Right hindlimb (tissue), 1 donor: Measurements from ENCODE around the gene FMR1.
A peak's percentile ranks its signal among the peaks of the same experiment; 100 is the strongest.

Experiments
- DNase-seq: peaks from one replicate; pipeline ENCODE4 v3.0.0-alpha.2; 2018

FMR1 gene

DNA sequence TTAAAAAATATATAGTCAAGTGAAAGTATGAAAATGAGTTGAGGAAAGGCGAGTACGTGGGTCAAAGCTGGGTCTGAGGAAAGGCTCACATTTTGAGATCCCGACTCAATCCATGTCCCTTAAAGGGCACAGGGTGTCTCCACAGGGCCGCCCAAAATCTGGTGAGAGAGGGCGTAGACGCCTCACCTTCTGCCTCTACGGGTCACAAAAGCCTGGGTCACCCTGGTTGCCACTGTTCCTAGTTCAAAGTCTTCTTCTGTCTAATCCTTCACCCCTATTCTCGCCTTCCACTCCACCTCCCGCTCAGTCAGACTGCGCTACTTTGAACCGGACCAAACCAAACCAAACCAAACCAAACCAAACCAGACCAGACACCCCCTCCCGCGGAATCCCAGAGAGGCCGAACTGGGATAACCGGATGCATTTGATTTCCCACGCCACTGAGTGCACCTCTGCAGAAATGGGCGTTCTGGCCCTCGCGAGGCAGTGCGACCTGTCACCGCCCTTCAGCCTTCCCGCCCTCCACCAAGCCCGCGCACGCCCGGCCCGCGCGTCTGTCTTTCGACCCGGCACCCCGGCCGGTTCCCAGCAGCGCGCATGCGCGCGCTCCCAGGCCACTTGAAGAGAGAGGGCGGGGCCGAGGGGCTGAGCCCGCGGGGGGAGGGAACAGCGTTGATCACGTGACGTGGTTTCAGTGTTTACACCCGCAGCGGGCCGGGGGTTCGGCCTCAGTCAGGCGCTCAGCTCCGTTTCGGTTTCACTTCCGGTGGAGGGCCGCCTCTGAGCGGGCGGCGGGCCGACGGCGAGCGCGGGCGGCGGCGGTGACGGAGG, at the start of gene FMR1:
TSS of gene FMR1 (plus strand) at position 728 of the 831 bp plus-strand sequence. CDS start 261 bp downstream, outside the sequence.
- peak; percentile 94 for DNase-seq

DNA sequence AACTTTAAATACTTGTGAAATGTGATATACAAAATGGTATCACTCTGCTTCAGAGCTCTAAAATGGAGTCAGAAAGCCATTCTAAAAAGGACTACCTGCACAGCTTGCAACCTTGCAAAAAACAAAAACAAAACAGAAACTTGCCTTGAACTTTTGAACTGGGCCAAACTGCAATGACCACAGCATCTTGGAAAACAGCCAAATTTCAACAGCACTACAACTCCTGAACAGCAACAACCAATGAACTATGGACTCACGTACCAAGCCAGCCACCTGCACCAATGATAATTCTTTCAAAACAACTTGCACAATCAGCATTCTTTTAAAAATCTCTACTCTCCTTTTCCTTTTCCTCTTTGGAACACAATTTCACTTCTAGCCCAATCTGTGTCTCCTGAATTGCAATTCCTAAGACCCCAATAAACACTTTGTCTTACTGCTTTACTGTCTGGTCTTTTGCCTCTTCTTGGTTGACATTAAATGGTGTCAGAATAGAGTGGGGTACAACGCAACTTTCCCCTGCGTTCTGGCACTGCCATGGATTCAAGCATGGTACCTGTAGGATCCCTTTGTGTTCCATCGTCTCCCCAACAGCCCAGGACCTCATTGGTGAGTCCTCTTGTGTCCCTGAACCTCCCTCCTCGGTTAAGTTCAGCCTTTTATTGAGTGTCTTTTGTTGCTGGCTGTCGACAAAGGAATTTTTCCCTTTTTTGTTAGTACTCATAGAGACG, 35.7 kb upstream of the FMR1 start:
- no peak for DNase-seq

DNA sequence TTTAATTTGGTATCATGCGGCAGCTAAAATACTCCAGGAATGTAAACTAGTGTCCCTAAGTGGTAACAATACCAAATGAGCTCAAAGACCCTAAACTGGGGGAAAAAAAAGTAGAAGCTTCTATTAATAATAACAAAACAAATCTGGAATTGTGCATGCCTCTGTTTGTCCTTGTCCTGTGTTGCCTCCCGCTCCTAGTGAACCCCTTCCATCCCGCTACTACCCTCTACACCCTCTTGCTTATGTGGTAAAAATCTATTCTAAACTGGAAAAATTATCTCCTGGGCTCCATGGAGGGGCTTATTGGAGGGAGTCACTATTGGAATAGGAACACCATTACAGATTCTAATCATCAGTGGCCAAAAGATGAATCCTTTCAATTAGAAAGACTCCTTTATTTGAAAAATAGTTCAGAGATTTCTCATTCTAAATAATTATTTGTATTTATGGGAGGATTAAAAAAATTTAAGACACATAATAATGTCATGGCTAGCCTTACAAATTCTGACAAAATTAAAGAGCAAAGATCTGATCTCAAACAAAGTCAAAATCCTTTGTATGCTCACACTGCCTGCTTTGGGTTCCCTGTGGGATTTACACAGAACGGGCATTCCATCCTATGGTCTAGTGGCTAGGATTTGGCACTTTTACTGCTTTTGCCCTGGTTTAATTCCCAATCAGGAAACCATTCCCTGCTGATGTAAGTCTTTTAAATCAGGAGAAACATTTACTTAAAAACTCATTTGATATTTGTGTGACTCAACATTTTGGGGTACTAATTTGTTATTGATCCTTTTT, 34.7 kb upstream of the FMR1 start:
- no peak for DNase-seq

DNA sequence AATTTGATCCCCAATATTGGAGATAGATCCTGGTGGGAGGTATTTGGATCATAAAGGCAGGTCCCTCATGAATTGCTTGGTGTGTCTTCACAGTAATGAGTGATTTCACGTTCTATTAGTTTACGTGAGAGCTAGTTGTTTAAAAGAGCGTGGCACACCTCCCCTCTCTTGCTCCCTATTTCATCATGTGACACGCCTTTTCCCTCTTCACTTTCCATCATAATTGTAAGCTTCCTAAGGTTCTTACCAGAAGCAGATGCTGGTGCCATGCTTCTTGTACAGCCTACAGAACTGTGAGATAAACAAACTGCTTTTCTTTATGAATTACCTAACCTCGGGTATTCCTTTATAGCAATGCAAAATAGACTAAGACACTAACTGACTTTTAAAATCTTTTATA, 34.0 kb upstream of the FMR1 start:
- DNase-seq: no peak

DNA sequence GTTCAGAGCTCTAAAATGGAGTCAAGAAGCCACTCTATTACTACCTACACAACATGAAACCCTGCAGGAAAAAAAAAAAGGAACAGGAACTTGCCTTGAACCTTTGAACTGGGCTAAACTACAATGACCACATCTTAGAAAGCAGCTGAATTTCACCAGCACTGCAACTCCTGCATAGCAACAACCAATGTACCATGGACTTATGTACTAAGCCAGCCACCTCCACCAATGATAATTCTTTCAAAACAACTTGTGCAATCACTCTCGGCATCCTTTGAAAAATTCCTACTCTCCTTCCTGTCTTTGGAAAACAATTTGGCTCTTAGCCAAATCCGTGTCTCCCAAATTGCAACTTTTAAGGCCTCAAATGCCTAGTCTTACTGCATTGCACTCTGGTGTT, 26.8 kb upstream of the FMR1 start:
- no peak for DNase-seq

DNA sequence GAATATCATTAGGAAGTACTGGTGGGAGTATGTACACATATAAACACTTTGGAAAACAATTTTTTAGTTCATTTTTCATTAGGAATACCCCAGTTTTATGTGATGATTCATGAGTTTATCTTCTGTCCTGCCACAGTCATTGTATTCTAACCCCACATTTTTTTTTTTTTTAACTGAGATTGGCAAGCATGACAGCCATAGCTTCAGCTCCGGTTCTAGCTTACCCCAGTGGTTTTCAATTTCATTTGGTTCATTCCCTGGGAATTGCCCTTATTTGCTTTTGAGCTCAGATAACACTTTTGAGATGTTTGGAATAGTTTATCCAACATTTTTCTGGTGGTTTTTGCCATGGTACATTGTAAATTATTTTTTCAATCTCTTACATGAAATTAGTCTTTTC, 21.0 kb upstream of the FMR1 start:
- no peak for DNase-seq

DNA sequence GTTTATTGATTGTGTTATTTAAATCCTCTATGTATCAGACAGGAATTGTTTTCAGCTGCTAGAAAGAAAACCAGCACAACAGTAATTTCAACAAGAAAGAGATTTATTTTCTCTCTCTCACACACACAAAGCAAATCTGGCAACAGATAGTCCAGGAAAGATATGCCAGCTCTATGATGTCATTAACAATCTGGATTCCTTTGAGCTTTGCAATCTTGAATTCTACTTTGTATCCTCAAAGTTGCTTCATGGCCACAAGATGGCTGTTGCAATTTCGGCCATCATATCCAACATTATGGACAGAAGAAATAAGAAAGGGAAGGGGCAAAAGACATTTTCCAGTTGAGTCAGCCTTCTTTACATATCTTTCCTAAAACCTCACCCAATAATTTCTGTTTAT, 19.8 kb upstream of the FMR1 start:
- DNase-seq: no peak

DNA sequence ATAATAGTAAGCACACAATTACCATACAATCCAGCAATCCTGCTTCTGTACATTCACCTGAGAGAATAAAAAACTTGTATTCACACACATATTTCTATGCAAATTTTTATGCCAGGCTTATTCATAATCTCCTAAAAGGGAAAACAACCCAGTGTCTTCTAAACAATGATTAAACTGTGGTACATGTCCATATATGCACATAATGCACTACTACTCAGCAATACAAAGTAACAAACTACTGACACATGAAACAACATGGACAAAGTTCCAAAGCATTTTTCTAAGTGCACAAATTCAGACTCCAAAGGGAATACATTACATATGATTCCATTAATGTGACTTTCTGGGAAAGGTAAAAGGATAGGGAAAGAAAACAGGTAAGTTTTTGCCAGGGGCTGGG, 18.0 kb upstream of the FMR1 start:
- no peak for DNase-seq

DNA sequence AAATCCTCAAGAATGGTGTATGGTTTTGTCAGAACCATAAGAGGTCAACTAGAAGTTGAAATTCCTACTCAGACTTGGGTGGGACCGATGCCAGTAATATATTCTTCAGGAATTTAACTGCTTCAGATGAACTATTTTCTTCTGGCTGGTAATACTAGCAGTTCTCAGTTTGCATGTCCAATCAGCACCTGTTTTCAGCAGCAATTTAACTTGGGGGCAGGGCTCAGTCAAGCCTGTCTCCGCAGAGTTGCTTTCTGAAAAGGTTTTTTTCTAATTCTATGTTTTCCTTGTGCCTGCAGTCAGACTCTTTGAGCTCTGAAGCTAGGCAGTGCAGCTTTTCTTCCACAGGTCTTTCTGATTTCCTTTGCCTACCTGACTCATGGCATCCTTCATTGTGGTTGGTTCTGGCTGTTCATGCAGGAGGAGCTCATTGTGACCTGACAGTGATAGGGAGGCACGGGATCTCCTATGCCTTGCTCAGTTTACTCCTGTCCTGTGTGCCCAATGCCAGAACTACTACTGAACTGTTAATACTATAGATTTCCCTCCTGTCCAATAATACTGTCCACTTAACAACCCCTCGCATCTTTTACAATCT, 17.3 kb upstream of the FMR1 start:
- peak; percentile 62 for DNase-seq

DNA sequence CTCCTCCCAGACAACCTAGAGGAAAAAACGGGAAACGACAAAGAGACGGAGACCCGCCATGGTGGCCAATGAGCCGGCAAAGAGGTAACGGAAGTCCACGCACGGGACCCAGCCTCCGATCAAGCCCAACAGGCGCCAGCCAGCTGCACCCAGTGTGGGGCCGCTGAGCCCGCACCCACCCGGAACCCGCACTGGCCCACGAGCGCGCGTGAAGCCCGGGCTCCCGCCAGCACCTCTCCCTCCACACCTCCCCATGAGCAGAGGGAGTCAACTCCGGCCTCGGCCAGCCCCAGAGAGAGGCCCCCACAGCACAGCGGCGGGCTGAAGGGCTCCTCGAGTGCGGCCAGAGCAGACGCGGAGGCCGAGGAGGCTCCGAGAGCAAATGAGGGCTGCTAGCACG, 14.6 kb upstream of the FMR1 start:
- DNase-seq: no peak

DNA sequence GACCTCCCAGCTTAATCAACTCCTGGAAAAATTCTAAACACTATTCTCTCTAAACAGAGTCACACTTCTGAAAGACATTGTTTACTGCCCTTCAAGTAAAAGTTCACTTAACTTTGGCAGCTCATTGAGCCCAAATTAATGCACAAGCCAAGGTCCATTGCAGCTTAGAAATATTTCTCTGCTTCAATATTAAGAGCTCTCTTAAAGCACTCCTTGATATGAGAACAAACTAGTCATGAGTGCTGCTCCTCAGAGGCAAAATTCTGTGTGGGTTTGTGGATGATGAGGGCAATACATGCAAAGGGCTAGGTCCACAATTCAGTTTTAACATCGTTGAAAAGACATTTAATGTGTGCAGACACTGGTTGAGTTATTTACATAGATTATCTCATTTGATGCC, 12.8 kb upstream of the FMR1 start:
- no peak for DNase-seq

DNA sequence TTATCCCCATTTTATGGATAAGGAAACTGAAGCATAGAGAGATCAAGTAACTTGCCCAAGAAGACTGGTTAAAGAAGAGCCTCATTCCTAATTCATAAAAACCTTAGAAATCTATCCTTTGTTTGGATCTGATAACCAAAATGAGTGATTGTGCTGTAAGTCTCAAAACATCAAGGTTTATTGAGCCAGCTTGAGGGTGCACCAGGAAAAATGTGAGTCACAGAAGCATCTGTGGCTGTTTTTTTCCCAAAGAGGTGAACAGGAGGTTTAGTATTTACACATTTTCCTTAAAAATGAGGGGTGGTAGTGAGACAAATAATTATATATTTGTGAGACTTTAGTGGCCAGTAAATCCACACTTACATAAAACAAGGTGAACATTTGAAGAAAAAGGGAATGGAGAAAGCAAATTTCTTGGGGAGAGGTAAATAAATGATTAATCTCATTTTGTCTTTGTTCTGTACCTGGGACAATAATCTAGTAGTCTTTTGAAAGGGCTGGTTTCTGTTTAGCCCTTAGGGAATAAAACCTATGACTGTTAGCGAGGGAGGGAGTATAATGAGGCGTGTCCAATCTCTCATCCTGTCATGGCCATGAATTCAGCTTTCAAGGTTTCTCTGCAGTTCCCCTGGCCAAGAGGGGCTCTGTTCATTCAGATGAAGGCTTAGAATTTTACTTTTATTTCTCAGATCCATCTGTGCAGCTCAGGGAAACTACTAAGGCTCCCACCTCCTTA, 12.2 kb upstream of the FMR1 start:
- DNase-seq: no peak

DNA sequence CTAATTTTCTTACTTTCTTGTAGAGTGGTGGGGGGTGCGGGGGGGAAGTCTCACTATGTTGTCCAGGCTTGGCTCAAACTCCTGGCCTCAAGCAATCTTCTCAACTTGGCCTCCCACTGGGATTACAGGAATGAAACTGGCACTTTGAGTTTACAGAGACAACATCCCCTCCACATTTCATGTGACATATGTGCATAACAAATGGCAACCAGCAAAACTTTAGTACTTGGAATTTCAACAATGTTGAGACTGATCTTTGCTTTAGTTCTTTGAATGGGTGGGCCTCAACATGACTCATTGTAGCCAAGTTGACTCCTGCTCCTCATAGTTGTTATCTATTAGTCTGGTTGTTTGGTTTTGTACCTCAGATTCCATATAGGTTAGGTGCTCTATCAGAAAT, 11.4 kb upstream of the FMR1 start:
- no peak for DNase-seq

DNA sequence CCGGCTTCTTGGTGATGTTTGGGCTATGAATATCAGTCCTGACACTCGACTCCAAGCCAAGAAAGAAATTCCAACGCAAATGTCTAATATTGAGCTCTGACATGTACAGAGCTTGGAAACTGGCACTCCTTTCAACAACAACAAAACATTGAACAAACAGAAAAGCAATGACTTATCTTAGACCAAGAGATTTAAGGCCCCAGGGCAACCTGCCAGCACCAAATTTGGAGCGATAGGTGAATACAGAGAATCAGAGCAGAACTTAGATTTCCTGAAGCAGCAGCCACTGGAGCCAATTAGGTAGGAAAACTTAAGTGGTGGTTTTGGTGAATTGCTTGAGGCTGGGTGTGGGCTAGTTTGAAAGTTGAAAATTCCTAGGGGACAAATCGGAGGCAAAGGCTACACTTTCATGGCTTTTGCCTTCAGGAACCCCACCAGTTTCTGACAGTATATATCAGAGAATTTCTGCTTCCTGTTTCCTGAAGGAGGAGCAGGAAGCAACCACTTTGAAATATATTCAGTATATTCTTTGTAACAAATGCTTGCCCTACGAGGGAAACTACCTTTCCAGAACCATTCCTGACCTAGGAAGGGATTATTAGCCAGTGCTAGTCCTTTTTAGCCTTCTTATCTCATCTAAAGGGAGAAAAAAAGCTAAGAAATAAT, 10.1 kb upstream of the FMR1 start:
- no peak for DNase-seq

DNA sequence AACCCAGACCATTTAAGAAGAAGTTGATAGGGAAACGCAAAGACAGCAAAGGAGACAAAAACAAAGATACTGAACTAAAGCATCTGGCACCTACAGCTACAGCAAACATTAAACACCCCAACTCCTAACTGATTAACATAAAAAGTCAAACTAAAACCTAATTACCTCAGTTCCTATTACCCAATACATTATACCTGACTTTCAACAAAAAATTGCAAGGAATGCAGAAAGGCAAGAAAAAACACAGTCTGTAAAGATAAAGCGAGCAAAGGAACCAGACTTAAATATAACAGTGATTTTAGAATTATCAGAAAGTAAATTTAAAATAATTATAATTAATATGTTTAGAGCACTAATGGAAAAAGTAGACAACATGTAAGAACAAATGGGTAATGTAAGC, 9.4 kb upstream of the FMR1 start:
- no peak for DNase-seq

DNA sequence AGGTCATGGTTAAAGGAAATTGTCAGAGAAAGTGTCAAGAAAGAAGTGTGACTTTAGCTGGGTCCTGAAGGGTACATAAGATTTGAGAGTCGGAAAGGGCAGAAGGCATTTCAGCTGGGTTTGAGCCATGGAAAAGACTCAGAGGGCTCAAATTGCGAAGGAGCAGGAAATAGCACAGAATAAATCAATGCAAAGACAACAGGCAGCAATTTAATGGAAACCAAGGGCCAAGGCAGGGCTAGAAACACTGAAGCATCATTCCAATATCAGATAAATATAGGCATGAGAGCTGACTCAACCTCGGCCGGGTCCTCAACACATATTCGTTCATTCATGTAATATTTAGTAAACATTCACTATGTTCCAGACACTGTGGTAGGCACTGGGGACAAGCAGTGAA, 3.6 kb upstream of the FMR1 start:
- DNase-seq: no peak

DNA sequence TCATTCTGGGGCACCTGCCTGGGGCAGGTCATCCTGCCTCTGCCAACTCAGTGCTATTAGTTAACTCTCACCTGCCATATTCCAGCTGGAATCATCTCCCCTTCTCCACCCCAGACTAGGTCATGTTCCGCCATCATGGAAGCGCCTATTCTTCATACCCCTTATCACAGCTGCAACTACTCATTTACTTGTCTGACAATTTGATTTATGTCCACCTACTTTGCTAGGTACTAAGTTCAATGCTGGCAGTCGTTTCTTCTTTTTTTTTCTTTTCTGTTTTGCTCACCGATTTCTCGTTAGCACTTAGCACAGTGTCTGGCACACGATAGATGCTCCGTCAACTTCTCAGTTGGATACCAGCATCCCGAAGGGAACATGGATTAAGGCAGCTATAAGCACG, 1.1 kb upstream of the FMR1 start:
- no peak for DNase-seq

DNA sequence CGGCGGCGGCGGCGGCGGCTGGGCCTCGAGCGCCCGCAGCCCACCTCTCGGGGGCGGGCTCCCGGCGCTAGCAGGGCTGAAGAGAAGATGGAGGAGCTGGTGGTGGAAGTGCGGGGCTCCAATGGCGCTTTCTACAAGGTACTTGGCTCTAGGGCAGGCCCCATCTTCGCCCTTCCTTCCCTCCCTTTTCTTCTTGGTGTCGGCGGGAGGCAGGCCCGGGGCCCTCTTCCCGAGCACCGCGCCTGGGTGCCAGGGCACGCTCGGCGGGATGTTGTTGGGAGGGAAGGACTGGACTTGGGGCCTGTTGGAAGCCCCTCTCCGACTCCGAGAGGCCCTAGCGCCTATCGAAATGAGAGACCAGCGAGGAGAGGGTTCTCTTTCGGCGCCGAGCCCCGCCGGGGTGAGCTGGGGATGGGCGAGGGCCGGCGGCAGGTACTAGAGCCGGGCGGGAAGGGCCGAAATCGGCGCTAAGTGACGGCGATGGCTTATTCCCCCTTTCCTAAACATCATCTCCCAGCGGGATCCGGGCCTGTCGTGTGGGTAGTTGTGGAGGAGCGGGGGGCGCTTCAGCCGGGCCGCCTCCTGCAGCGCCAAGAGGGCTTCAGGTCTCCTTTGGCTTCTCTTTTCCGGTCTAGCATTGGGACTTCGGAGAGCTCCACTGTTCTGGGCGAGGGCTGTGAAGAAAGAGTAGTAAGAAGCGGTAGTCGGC, 528 bp downstream of the FMR1 start:
- peak; percentile 65 for DNase-seq

DNA sequence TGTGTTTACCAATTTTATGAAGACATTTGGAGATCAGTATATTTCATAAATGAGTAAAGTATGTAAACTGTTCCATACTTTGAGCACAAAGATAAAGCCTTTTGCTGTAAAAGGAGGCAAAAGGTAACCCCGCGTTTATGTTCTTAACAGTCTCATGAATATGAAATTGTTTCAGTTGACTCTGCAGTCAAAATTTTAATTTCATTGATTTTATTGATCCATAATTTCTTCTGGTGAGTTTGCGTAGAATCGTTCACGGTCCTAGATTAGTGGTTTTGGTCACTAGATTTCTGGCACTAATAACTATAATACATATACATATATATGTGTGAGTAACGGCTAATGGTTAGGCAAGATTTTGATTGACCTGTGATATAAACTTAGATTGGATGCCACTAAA, 1.9 kb downstream of the FMR1 start:
- DNase-seq: no peak

DNA sequence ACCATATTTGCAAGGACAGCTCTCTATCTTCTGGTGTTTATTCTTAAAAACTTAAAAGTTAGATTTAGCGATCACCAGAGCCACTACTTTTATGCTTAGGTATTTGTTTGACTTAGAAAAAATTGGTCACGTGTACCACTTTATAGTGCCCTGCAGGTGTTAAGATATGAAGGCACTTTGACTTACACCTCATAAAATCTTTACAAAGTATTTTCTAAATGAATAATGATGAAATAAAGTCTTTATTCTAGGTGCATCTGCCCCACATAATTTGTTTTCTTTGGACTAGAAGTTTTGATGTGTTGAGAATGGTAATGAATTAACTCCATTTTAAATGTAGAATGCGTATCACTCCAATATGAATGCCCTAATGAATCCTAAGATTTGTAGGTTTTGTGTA, 2.9 kb downstream of the FMR1 start:
- no peak for DNase-seq

DNA sequence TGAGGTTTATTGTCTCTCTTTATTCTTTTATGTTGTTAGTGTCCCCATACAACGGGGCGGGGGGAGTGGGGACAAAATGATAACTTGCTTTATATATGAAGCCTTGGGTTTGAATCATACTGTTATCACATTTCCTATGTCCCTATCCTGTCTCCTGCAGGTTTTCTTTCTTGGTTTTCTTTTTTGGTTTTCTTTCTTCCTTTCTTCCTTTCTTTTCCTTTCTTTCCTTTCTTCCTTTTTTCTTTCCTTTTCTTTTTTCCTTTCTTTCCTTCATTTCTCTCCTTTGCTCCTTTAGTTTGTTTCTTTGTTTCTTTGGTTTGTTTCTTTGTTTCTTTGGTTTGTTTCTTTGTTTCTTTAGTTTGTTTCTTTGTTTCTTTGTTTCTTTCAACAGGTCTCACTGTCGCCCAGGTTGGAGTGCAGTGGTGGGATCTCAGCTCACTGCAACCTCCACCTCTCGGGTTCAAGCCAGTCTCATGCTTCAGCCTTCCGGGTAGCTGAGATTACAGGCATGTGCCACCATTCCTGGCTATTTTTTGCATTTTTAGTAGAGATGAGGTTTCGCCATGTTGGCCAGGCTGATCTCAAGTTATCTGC, 4.8 kb downstream of the FMR1 start:
- DNase-seq: no peak
